ENCODE measurements around the gene FAT1. TPM values are rescaled to one million over a fixed set of nuclear protein-coding genes. Genes with fewer than 3 reads are reported as not detected.

FAT1 gene
- total and polyA plus RNA-seq, 8 donors, result 8.2 to 272 (median 60.4) TPM

- no peaks in the 10 kb centered on the region for H3K36me3 ChIP-seq
- no peak for TF ChIP-seq CTCF (IDR thresholded peaks at IDR 0.05)
- no peak for TF ChIP-seq EP300 (IDR thresholded peaks at IDR 0.05)
- no peak for TF ChIP-seq POLR2A (IDR thresholded peaks at IDR 0.05)
- no peak for TF ChIP-seq POLR2AphosphoS5 (IDR thresholded peaks at IDR 0.05)
- no peak for DNase-seq
- H3K27ac ChIP-seq, result no peak overlapping the region
- H3K4me1 ChIP-seq, result no peaks in the 10 kb centered on the region
- H3K9me3 ChIP-seq, result no peaks in the 10 kb centered on the region
- no peak overlapping the region for H3K4me3 ChIP-seq
- no peaks in the 10 kb centered on the region for H3K27me3 ChIP-seq
- intact Hi-C loops (cut with DNase I; ENCODE audit: low total_unique reads), result no loop called here
- WGBS, 5 donors, result 84 to 92% (median 91%) methylated on average over 8 of the region's 8 CpGs
Measured at GRCh38 chr4:186755550-186756519, 32.2 kb upstream of the FAT1 start.

GRCh38 chr4:186754976-186755375 lies 31.3 kb upstream of the FAT1 start:
- TF ChIP-seq CTCF (IDR thresholded peaks at IDR 0.05), result no peak
- TF ChIP-seq POLR2AphosphoS5 (IDR thresholded peaks at IDR 0.05), result no peak
- no peak for TF ChIP-seq EP300 (IDR thresholded peaks at IDR 0.05)
- no peak for TF ChIP-seq POLR2A (IDR thresholded peaks at IDR 0.05)
- WGBS, 5 donors, result 75 to 81% (median 80%) methylated on average over 10 of the region's 10 CpGs
- intact Hi-C loops (cut with DNase I; ENCODE audit: low total_unique reads), result no loop called here
- Histone ChIP-seq H3K36me3 (no peaks in the 10 kb centered on the region), H3K4me1 (no peaks in the 10 kb centered on the region), H3K27ac (no peak overlapping the region), H3K4me3 (no peak overlapping the region), H3K27me3 (no peaks in the 10 kb centered on the region), H3K9me3 (no peaks in the 10 kb centered on the region)
- no peak for DNase-seq

GRCh38 chr4:186752325-186752724 lies 28.7 kb upstream of the FAT1 start:
- H3K4me3 ChIP-seq, result no peak overlapping the region
- no peaks in the 10 kb centered on the region for H3K27me3 ChIP-seq
- intact Hi-C loops (cut with DNase I; ENCODE audit: low total_unique reads), result no loop called here
- 84 to 97% (median 94%) methylated on average over 6 of the region's 6 CpGs for WGBS, 5 donors
- no peak for TF ChIP-seq EP300 (IDR thresholded peaks at IDR 0.05)
- no peak for TF ChIP-seq CTCF (IDR thresholded peaks at IDR 0.05)
- no peak for TF ChIP-seq POLR2A (IDR thresholded peaks at IDR 0.05)
- no peak for TF ChIP-seq POLR2AphosphoS5 (IDR thresholded peaks at IDR 0.05)
- no peaks in the 10 kb centered on the region for H3K36me3 ChIP-seq
- DNase-seq, result no peak
- H3K27ac ChIP-seq, result no peak overlapping the region
- H3K9me3 ChIP-seq, result no peaks in the 10 kb centered on the region
- no peaks in the 10 kb centered on the region for H3K4me1 ChIP-seq

- Histone ChIP-seq H3K4me1 (no peaks in the 10 kb centered on the region), H3K36me3 (no peaks in the 10 kb centered on the region), H3K4me3 (no peak overlapping the region), H3K27ac (no peak overlapping the region), H3K9me3 (no peaks in the 10 kb centered on the region), H3K27me3 (no peaks in the 10 kb centered on the region)
- intact Hi-C loops (cut with DNase I; ENCODE audit: low total_unique reads), result no loop called here
- no peak for DNase-seq
- TF ChIP-seq POLR2A (IDR thresholded peaks at IDR 0.05), result no peak
- TF ChIP-seq POLR2AphosphoS5 (IDR thresholded peaks at IDR 0.05), result no peak
- TF ChIP-seq CTCF (IDR thresholded peaks at IDR 0.05), result no peak
- TF ChIP-seq EP300 (IDR thresholded peaks at IDR 0.05), result no peak
- WGBS, 5 donors, result 76 to 89% (median 81%) methylated on average over 14 to 15 of the region's 15 CpGs
Measured at GRCh38 chr4:186749611-186750281, 26.1 kb upstream of the FAT1 start.
